H1 (cell line): ENCODE results near the gene ASCL5. TPM values are rescaled to one million over a fixed set of nuclear protein-coding genes. Genes with fewer than 3 reads are reported as not detected.

Source experiments
- CTCF ChIA-PET: fragments of 300-600 bp; sonication (Branson Sonifier 250); formaldehyde crosslinking; loops from one replicate; lab custom pipeline; 2021; ENCODE audit not compliant: partially characterized antibody; lab: Charles Lee
- POLR2A ChIA-PET: fragments of 300-600 bp; sonication (Branson Sonifier 250); formaldehyde crosslinking; loops from one replicate; lab custom pipeline; 2021; ENCODE audit warnings: inconsistent platforms; ENCODE audit not compliant: partially characterized antibody; lab: Charles Lee
- DNase-seq, 2 experiments: peaks; one replicate each; pipeline versions ENCODE4 v3.0.0 to v3.0.0-alpha.2; 2010 to 2022; ENCODE audit warnings: low spot score in 2 of 2, low read depth in 1 of 2, mixed read lengths in 1 of 2
- FAIRE-seq: peaks from 2 replicates; lab custom pipeline; 2011; peaks lifted over from hg19 to GRCh38; lab: Jason Lieb, UNC
- H2AFZ ChIP-seq: 2 replicates; pipeline ENCODE4 v1.8.1; 2012; ENCODE audit warnings: low read length, inconsistent platforms
- H2AK5ac ChIP-seq: 2 replicates; pipeline ENCODE4 v1.6.1; 2013; ENCODE audit warnings: low read depth, low read length
- H2BK120ac ChIP-seq: replicated peaks from 2 replicates; pipeline ENCODE3; 2013; ENCODE audit warnings: low read depth, low read length, inconsistent platforms
- H2BK12ac ChIP-seq: 2 replicates; pipeline ENCODE4 v1.6.1; 2013; ENCODE audit warnings: low read depth, low read length
- H2BK15ac ChIP-seq: 2 replicates; pipeline ENCODE4 v1.6.1; 2013; ENCODE audit warnings: low read length
- H2BK20ac ChIP-seq: 2 replicates; pipeline ENCODE4 v1.6.1; 2013; ENCODE audit warnings: low read length
- H2BK5ac ChIP-seq: 2 replicates; pipeline ENCODE4 v1.6.1; 2013; ENCODE audit warnings: low read depth, low read length
- H3K14ac ChIP-seq: 2 replicates; pipeline ENCODE4 v1.6.1; 2013; ENCODE audit warnings: inconsistent platforms; ENCODE audit not compliant: insufficient read length
- H3K18ac ChIP-seq: 2 replicates; pipeline ENCODE4 v1.6.1; 2013; ENCODE audit warnings: low read length; ENCODE audit errors: extremely low read depth
- H3K23ac ChIP-seq: 2 replicates; pipeline ENCODE4 v1.6.1; 2013; ENCODE audit warnings: inconsistent platforms; ENCODE audit not compliant: insufficient read length
- H3K23me2 ChIP-seq: 2 replicates; pipeline ENCODE4 v1.6.1; 2013; ENCODE audit warnings: low read depth, low read length
- H3K27ac ChIP-seq: 2 replicates; pipeline ENCODE4 v1.6.1; 2011; ENCODE audit warnings: low read depth, low read length, inconsistent platforms
- H3K27me3 ChIP-seq, 4 experiments: replicated peaks in 1 of 4; 1 replicate in 1 of 4; 2 replicates in 3 of 4; pipeline versions ENCODE4 v1.6.1 to v1.8.1; 2011 to 2013; ENCODE audit warnings: low read length in 3 of 4, mild to moderate bottlenecking in 3 of 4, inconsistent platforms in 2 of 4, mixed read lengths in 2 of 4, moderate library complexity in 1 of 4; ENCODE audit not compliant: control insufficient read depth in 3 of 4, insufficient read depth in 3 of 4; ENCODE audit errors: extremely low read depth in 1 of 4
- H3K36me3 ChIP-seq, 4 experiments: 2 replicates each; pipeline versions ENCODE4 v1.6.1 to v1.8.1; 2011 to 2013; ENCODE audit warnings: mild to moderate bottlenecking in 4 of 4, low read length in 3 of 4, moderate library complexity in 2 of 4, control low read depth in 1 of 4, inconsistent platforms in 1 of 4; ENCODE audit not compliant: insufficient read depth in 4 of 4, control insufficient read depth in 2 of 4
- H3K4ac ChIP-seq: replicated peaks from 2 replicates; pipeline ENCODE3; 2013; ENCODE audit warnings: low read length, low read depth, mixed read lengths, inconsistent platforms; ENCODE audit not compliant: insufficient read length
- H3K4me1 ChIP-seq, 4 experiments: replicated peaks in 1 of 4; 1 replicate in 1 of 4; 2 replicates in 3 of 4; pipeline versions ENCODE4 v1.6.1 to v1.8.1; 2011 to 2013; ENCODE audit warnings: low read length in 3 of 4, inconsistent platforms in 2 of 4, mixed read lengths in 1 of 4; ENCODE audit not compliant: insufficient read depth in 4 of 4, control insufficient read depth in 3 of 4
- H3K4me2 ChIP-seq, 2 experiments: 2 replicates each; pipeline versions ENCODE4 v1.6.1 to v1.8.1; 2011 to 2013; ENCODE audit warnings: low read depth in 2 of 2, low read length in 2 of 2, control low read depth in 1 of 2, inconsistent platforms in 1 of 2, mild to moderate bottlenecking in 1 of 2; ENCODE audit not compliant: insufficient read depth in 1 of 2
- H3K4me3 ChIP-seq, 4 experiments: fragments of 200-600, 300-600 bp in 1 of 4; sonication (generic), shearing (Covaris generic), sonication (Bioruptor Twin) in 1 of 4; 2 replicates each; pipeline versions ENCODE4 v1.5.1 to v1.8.1; 2011 to 2016; ENCODE audit warnings: low read length in 4 of 4, low read depth in 3 of 4, control low read depth in 2 of 4, inconsistent platforms in 2 of 4, mild to moderate bottlenecking in 2 of 4, mixed read lengths in 1 of 4, moderate library complexity in 1 of 4; ENCODE audit not compliant: insufficient read depth in 2 of 4; ENCODE audit errors: extremely low read depth in 1 of 4
- H3K56ac ChIP-seq: replicated peaks from 2 replicates; pipeline ENCODE3; 2013; ENCODE audit warnings: low read depth, mild to moderate bottlenecking, mixed read lengths, low read length, inconsistent platforms; ENCODE audit not compliant: insufficient read length
- H3K79me1 ChIP-seq: 2 replicates; pipeline ENCODE4 v1.6.1; 2013; ENCODE audit warnings: low read depth, low read length, control low read depth
- H3K79me2 ChIP-seq, 2 experiments: 2 replicates each; pipeline versions ENCODE4 v1.6.1 to v1.8.1; 2012 to 2013; ENCODE audit warnings: low read length in 2 of 2, mild to moderate bottlenecking in 2 of 2, inconsistent platforms in 1 of 2; ENCODE audit not compliant: insufficient read depth in 2 of 2, control insufficient read depth in 1 of 2
- H3K9ac ChIP-seq, 4 experiments: replicated peaks in 1 of 4; 1 replicate in 1 of 4; 2 replicates in 3 of 4; pipeline versions ENCODE4 v1.6.1 to v1.8.1; 2011 to 2013; ENCODE audit warnings: low read depth in 3 of 4, low read length in 3 of 4, control low read depth in 2 of 4, mild to moderate bottlenecking in 2 of 4, moderate library complexity in 2 of 4, inconsistent platforms in 1 of 4; ENCODE audit errors: extremely low read depth in 1 of 4
- H3K9me3 ChIP-seq, 2 experiments: 2 replicates each; pipeline versions ENCODE4 v1.6.1 to v1.8.1; 2012 to 2013; ENCODE audit warnings: mild to moderate bottlenecking in 2 of 2, moderate library complexity in 2 of 2, control low read depth in 1 of 2, inconsistent platforms in 1 of 2, low read depth in 1 of 2, low read length in 1 of 2, mixed read lengths in 1 of 2; ENCODE audit not compliant: insufficient read depth in 2 of 2
- H4K20me1 ChIP-seq, 2 experiments: replicated peaks in 1 of 2; 2 replicates each; pipeline versions ENCODE3 to v1.8.1; 2011 to 2013; ENCODE audit warnings: inconsistent platforms in 2 of 2, low read length in 2 of 2, mild to moderate bottlenecking in 1 of 2; ENCODE audit not compliant: insufficient read depth in 2 of 2, control insufficient read depth in 1 of 2
- H4K5ac ChIP-seq: 2 replicates; pipeline ENCODE4 v1.6.1; 2013; ENCODE audit warnings: low read length, low read depth, mixed read lengths, inconsistent platforms; ENCODE audit not compliant: insufficient read length
- H4K8ac ChIP-seq: 2 replicates; pipeline ENCODE4 v1.8.0; 2013; ENCODE audit warnings: mild to moderate bottlenecking, moderate library complexity, low read length, inconsistent platforms; ENCODE audit not compliant: insufficient read depth; ENCODE audit errors: extremely low read depth
- H4K91ac ChIP-seq: replicated peaks from 2 replicates; pipeline ENCODE3; 2013; ENCODE audit warnings: low read length, mixed read lengths, inconsistent platforms; ENCODE audit not compliant: insufficient read length
- CBX5 ChIP-seq: fragments of 300-800, 300-1000 bp; sonication (generic); IDR thresholded peaks from 2 replicates; pipeline ENCODE4 v1.7.1; 2016; ENCODE audit warnings: antibody characterized with exemption, low read length, low read depth
- CREB1 ChIP-seq: IDR thresholded peaks from 2 replicates; pipeline ENCODE4 v1.6.1; 2012; ENCODE audit warnings: inconsistent platforms
- EP300 ChIP-seq, 2 experiments: IDR thresholded peaks; 1 replicate in 1 of 2; 2 replicates in 1 of 2; pipeline ENCODE4 v1.6.1; 2011 to 2012; ENCODE audit warnings: low read depth in 2 of 2, low read length in 2 of 2, mild to moderate bottlenecking in 2 of 2, borderline replicate concordance in 1 of 2, inconsistent platforms in 1 of 2, moderate library complexity in 1 of 2
- HDAC6 ChIP-seq: IDR thresholded peaks from one replicate; pipeline ENCODE4 v1.7.1; 2012; ENCODE audit warnings: low read depth, mild to moderate bottlenecking, inconsistent platforms, low read length, moderate library complexity
- KDM1A ChIP-seq: fragments of 200-600, 300-600 bp; sonication (generic); IDR thresholded peaks from 2 replicates; pipeline ENCODE4 v1.7.1; 2016; ENCODE audit warnings: mild to moderate bottlenecking, low read length, borderline replicate concordance
- KDM4A ChIP-seq: IDR thresholded peaks from one replicate; pipeline ENCODE4 v1.7.1; 2012; ENCODE audit warnings: low read depth, mild to moderate bottlenecking, moderate library complexity, low read length, inconsistent platforms; ENCODE audit not compliant: severe bottlenecking
- MAFK ChIP-seq: IDR thresholded peaks from 2 replicates; pipeline ENCODE4 v1.6.1; 2012; ENCODE audit warnings: low read depth, mild to moderate bottlenecking, improper control_type of control experiment, low read length
- NRF1 ChIP-seq: IDR thresholded peaks from 2 replicates; pipeline ENCODE4 v1.6.1; 2011; ENCODE audit warnings: mild to moderate bottlenecking, low read depth, low read length, improper control_type of control experiment
- RNF2 ChIP-seq: fragments of 200-900, 300-1000 bp; sonication (generic); IDR thresholded peaks from 2 replicates; pipeline ENCODE4 v1.7.1; 2016; ENCODE audit warnings: borderline replicate concordance, low read depth, mild to moderate bottlenecking, antibody characterized with exemption, low read length; ENCODE audit not compliant: poor library complexity, severe bottlenecking; ENCODE audit errors: missing control alignments
- SP1 ChIP-seq: IDR thresholded peaks from 2 replicates; pipeline ENCODE4 v1.6.1; 2011; ENCODE audit warnings: low read depth, low read length
- SP4 ChIP-seq: IDR thresholded peaks from 2 replicates; pipeline ENCODE4 v1.6.1; 2012; ENCODE audit warnings: low read length, inconsistent platforms
- TAF7 ChIP-seq: optimal IDR thresholded peaks from 2 replicates; pipeline ENCODE3; 2011; ENCODE audit warnings: low read depth, mild to moderate bottlenecking, inconsistent platforms, low read length, moderate library complexity, borderline replicate concordance
- YY1 ChIP-seq: IDR thresholded peaks from 2 replicates; pipeline ENCODE4 v1.6.1; 2011; ENCODE audit warnings: low read depth, mild to moderate bottlenecking, low read length
- WGBS, 2 experiments: shearing (Covaris generic) in 1 of 2; methylation state at CpG; one replicate each; pipeline versions ENCODE4 v1.1.6 to v1.1.7; 2013 to 2015; ENCODE audit warnings: low lambda C conversion rate in 2 of 2, mixed read lengths in 2 of 2, inconsistent platforms in 1 of 2, low coverage in 1 of 2, missing lambda C conversion rate in 1 of 2; ENCODE audit not compliant: insufficient replicate concordance in 2 of 2, insufficient coverage in 1 of 2, insufficient read length in 1 of 2; ENCODE audit errors: extremely low coverage in 1 of 2, missing lambda C conversion rate in 1 of 2; 5-methylcytosine and 5-hydroxymethylcytosine counted together
- polyA plus RNA-seq, 7 experiments: library from polyadenylated mRNA; depleted of rRNA in 3 of 7; stranded (reverse) in 5 of 7; unstranded in 2 of 7; fragments of >200 nt in 5 of 7; fragments of 200-250 nt in 2 of 7; gene quantifications; 1 replicate in 5 of 7; 2 replicates in 1 of 7; 4 replicates in 1 of 7; pipeline versions ENCODE4 v1.2.1 to v1.2.3, GENCODE V29; 2011 to 2013; ENCODE audit warnings: missing spikeins in 2 of 7, mixed read lengths in 2 of 7
- total RNA-seq: library from RNA; stranded (reverse); fragmentation: NEBNext Ultra II Directional; extraction: Animal tissue kit (Norgen Biotek cat#: 25700); gene quantifications from 2 replicates; pipeline ENCODE4 v1.2.1, GENCODE V29; 2021

ASCL5 gene
- total and polyA plus RNA-seq, 2 of the 8 experiments (the other 6 are each of a cell fraction or from before 2014, with no cell fraction given) = 0.29 to 0.41 TPM

- H3K79me1 ChIP-seq = no peaks in the 10 kb centered on the region
- H3K23me2 ChIP-seq = no peaks in the 10 kb centered on the region
- no peak for DNase-seq
- no peak overlapping the region for H2AK5ac ChIP-seq
- no peaks in the 10 kb centered on the region for H3K9me3 ChIP-seq
- H3K4me1 ChIP-seq = no peaks in the 10 kb centered on the region
- no peaks in the 10 kb centered on the region for H3K27me3 ChIP-seq
- peaks cover 57 to 87% (median 84%) of the 10 kb centered on the region in 4 experiments for H3K36me3 ChIP-seq
- no peak overlapping the region for H3K14ac ChIP-seq
- ChIA-PET CTCF (interaction anchor here (1.0 to 1.5 kb wide), 2 partner anchors 13 to 28 kb away, joined by 3 read pairs; no protein-coding TSS in a partner anchor), POLR2A (interaction anchor here (2.1 kb wide), 1 partner anchor 8 kb away, joined by 5 read pairs; no protein-coding TSS in a partner anchor)
- no peak overlapping the region for H3K18ac ChIP-seq
- no peak overlapping the region for H3K56ac ChIP-seq
- H2BK20ac ChIP-seq = no peak overlapping the region
- H4K8ac ChIP-seq = no peak overlapping the region
- H4K5ac ChIP-seq = no peak overlapping the region
- H2BK5ac ChIP-seq = no peak overlapping the region
- no peak overlapping the region for H3K4ac ChIP-seq
- no peak overlapping the region for H3K4me2 ChIP-seq
- no peak overlapping the region for H2BK15ac ChIP-seq
- 73% methylated on average over 5 of the region's 5 CpGs; no CpG with 5 or more reads in 1 of the 2 experiments for WGBS, 2 experiments
- FAIRE-seq = no peak
- H4K20me1 ChIP-seq = peaks cover 12 to 17% of the 10 kb centered on the region in 2 experiments
- H3K4me3 ChIP-seq = no peak overlapping the region
- no peak overlapping the region for H2AFZ ChIP-seq
- H2BK12ac ChIP-seq = no peak overlapping the region
- no peak overlapping the region for H3K9ac ChIP-seq
- H3K79me2 ChIP-seq = no peaks in the 10 kb centered on the region
- H2BK120ac ChIP-seq = no peak overlapping the region
- no peak overlapping the region for H3K27ac ChIP-seq
- H4K91ac ChIP-seq = no peak overlapping the region
- no peak overlapping the region for H3K23ac ChIP-seq
- TF ChIP-seq CREB1 (no peak), KDM1A (no peak), HDAC6 (no peak), SP4 (no peak), EP300 (IDR thresholded peaks at IDR 0.05; ENCODE audit: borderline replicate concordance in 1 of 2, low read depth in 2 of 2, low read length in 2 of 2) (no peak), KDM4A (no peak), NRF1 (no peak), CBX5 (no peak), SP1 (no peak), YY1 (no peak), MAFK (no peak), RNF2 (no peak), TAF7 (no peak)
Measured at GRCh38 chr1:201144701-201145100, 17.7 kb upstream of the ASCL5 start.
